22Rv1 (cell line): ENCODE measurements around the gene GATA2.

Experiments used
- H3K27ac ChIP-seq: fragments of 450-650 bp; 2 replicates; pipeline ENCODE4 v1.5.1; 2017
- ZFX ChIP-seq: fragments of 450-650 bp; IDR thresholded peaks from 2 replicates; pipeline ENCODE4 v1.6.1; 2017; ENCODE audit warnings: antibody characterized with exemption, borderline replicate concordance
- TF ChIP-seq, protein P1 (sequence below): fragments of 450-650 bp; IDR thresholded peaks from 2 replicates; pipeline ENCODE4 v1.5.1; 2017; ENCODE audit warnings: mild to moderate bottlenecking

The GATA2 gene

DNA sequence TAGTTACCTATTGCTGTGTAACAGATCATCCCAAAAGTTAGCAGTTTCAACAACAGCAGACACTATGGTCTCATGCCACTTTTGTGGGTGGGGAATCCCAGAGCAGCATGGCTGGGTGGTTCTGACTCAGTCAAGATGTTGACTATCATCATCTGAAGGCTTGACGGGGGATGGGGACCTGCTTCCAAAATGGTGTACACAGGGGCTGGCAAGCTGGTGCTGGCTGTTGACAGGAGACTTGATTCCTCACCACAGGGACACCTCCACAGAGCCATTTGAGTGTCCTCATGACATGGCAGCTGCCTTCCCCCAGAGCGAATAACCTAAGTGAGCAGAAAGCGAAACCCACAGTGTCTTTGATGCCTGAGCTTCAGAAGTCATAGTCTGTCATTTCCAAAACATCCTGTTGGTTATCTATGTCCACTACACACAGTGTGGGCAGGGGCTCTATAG, 45.4 kb downstream of the GATA2 start:
- TF ChIP-seq ZFX, result no peak
- TF ChIP-seq, protein P1, sequence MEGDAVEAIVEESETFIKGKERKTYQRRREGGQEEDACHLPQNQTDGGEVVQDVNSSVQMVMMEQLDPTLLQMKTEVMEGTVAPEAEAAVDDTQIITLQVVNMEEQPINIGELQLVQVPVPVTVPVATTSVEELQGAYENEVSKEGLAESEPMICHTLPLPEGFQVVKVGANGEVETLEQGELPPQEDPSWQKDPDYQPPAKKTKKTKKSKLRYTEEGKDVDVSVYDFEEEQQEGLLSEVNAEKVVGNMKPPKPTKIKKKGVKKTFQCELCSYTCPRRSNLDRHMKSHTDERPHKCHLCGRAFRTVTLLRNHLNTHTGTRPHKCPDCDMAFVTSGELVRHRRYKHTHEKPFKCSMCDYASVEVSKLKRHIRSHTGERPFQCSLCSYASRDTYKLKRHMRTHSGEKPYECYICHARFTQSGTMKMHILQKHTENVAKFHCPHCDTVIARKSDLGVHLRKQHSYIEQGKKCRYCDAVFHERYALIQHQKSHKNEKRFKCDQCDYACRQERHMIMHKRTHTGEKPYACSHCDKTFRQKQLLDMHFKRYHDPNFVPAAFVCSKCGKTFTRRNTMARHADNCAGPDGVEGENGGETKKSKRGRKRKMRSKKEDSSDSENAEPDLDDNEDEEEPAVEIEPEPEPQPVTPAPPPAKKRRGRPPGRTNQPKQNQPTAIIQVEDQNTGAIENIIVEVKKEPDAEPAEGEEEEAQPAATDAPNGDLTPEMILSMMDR, result no peak
- no peak overlapping the region for H3K27ac ChIP-seq

DNA sequence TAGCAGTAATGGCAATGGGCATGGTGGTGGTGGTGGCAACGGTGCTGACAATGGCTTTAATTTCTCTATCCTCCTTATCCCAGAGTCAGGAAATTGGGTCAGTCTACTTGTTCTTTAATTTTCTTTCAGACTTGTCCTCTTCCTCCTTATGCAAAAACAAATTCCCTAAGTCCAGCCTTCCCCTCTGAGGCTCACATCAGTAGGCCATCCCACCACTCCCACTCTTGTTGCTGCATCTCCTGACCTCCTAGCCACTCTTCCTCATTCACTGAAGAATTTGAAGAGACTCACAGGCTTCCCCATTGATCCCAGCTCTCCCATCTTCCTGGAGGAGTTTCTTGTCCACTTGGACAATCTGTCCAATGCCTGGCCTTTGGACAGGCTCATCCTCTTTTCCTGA, 46.2 kb downstream of the GATA2 start:
- H3K27ac ChIP-seq, result no peak overlapping the region
- TF ChIP-seq ZFX, result no peak

- TF ChIP-seq, protein P1, result no peak
- no peak for TF ChIP-seq ZFX
- no peak overlapping the region for H3K27ac ChIP-seq
Measured at GRCh38 chr3:128445357-128445756, 47.6 kb downstream of the GATA2 start.

DNA sequence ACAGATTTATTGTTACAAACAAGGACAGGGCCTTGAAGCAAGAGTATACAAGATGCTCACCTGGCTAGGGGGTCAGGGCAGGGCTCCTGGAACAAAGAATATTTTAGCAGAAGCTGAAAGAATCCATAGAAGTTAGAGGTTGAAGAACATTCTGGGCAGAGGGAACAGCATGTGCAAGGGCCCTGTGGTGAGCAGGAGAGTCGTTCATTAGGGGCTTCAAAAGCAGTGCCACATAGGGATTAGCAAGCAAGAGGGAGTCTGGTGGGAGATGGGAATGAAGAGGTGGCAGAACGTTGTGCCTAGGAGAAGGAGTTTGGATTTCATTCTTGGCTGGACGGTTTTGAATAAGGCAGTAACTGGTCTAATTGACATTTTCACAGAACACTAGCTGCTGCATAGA, 49.2 kb downstream of the GATA2 start:
- no peak overlapping the region for H3K27ac ChIP-seq
- TF ChIP-seq ZFX, result no peak
- TF ChIP-seq, protein P1, result no peak

DNA sequence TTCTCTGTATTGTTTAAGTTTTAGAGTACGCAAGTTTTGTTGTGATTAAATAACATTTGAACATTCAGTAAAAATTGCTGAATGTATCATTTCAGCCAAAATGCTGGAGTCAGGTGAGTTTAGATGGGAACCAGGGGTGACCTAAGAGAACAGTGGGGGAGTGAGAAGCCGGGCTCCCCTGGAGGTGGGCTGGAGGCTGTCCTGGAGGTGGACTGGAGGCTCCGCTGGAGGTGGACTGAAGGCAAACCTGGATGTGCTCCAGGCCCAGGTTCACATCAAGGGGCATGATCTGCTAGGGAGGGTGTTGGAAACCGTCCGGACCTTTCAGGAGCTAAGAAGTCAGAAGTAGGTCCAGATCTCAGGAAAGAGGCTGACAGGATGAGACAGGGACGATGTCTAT, 50.1 kb downstream of the GATA2 start:
- no peak overlapping the region for H3K27ac ChIP-seq
- no peak for TF ChIP-seq ZFX
- TF ChIP-seq, protein P1, result no peak

GRCh38 chr3:128442070-128442469, 50.9 kb downstream of the GATA2 start:
- no peak for TF ChIP-seq ZFX
- TF ChIP-seq, protein P1, result no peak
- no peak overlapping the region for H3K27ac ChIP-seq

DNA sequence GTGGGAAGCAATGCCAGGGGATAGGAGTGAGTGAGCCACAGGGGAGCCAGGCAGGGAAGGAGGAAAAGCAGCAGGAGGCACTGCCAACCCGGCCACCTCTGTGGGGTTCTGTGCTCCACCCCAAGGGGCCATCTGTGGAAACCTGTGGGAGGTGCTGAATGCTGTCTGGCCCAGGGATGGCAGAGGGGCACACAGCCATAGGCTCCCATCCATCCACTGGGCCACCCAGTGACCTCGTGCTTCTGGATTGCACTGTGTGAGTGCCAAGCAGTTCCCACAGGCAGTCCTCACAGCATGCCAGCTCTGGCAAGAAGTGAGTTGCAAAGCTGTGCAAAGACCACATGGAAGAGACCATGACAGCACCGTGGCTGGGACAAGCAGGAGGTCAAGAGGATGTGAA, 53.8 kb downstream of the GATA2 start:
- no peak overlapping the region for H3K27ac ChIP-seq
- TF ChIP-seq ZFX, result no peak
- TF ChIP-seq, protein P1, result no peak

- TF ChIP-seq ZFX, result no peak
- TF ChIP-seq, protein P1, result peak; percentile 74
- no peak overlapping the region for H3K27ac ChIP-seq
Measured at GRCh38 chr3:128438488-128439072, 54.4 kb downstream of the GATA2 start.
